NOMO-1 treated with DMSO at 0.1 percent for 48 hours (cell line): Measurements from ENCODE around the gene WSB2.
"Not testable (repeated sequence)": the region's sequence is repeated elsewhere in the genome, so short reads cannot be mapped to it uniquely, and the experiment has no call there.

Experiments used
- DNase-seq: peaks from one replicate; lab custom pipeline; 2025; ENCODE audit not compliant: unreplicated experiment; lab: John Stamatoyannopoulos, UW

Gene WSB2

GRCh38 chr12:118061011-118061872 is at the start of gene WSB2:
WSB2 (minus strand) TSS chr12:118061179; CDS start chr12:118061048, 131 bp downstream.
- peak; percentile 25 for DNase-seq

GRCh38 chr12:118109088-118109487 is 48.1 kb upstream of the WSB2 start:
- DNase-seq, result no peak

GRCh38 chr12:118107694-118108093 is 46.7 kb upstream of the WSB2 start:
- no peak for DNase-seq

- no peak for DNase-seq
Observed at GRCh38 chr12:118107011-118107410, 46.0 kb upstream of the WSB2 start.

- peak; percentile 18 for DNase-seq
Observed at GRCh38 chr12:118103601-118104382, 42.8 kb upstream of the WSB2 start, which contains the start of gene VSIG10. VSIG10 (minus strand) TSS chr12:118104011; CDS start chr12:118103671, 340 bp downstream.

GRCh38 chr12:118103201-118103600 is 42.2 kb upstream of the WSB2 start:
- DNase-seq, result peak; percentile 12

- no peak for DNase-seq
Observed at GRCh38 chr12:118102609-118103008, 41.6 kb upstream of the WSB2 start.

- DNase-seq, result no peak
Observed at GRCh38 chr12:118102070-118102469, 41.1 kb upstream of the WSB2 start.

- DNase-seq, result no peak
Observed at GRCh38 chr12:118101051-118101450, 40.1 kb upstream of the WSB2 start.

- DNase-seq, result no peak
Observed at GRCh38 chr12:118098911-118099671, 38.1 kb upstream of the WSB2 start.

GRCh38 chr12:118098401-118098800 is 37.4 kb upstream of the WSB2 start:
- no peak for DNase-seq

- DNase-seq, result no peak
Observed at GRCh38 chr12:118094039-118094438, 33.1 kb upstream of the WSB2 start.

GRCh38 chr12:118089782-118090181 is 28.8 kb upstream of the WSB2 start:
- DNase-seq, result no peak

GRCh38 chr12:118082161-118082560 is 21.2 kb upstream of the WSB2 start:
- no peak for DNase-seq

GRCh38 chr12:118081521-118081920 is 20.5 kb upstream of the WSB2 start:
- not testable (repeated sequence) for DNase-seq

GRCh38 chr12:118073768-118074167 is 12.8 kb upstream of the WSB2 start:
- DNase-seq, result no peak

GRCh38 chr12:118070650-118071049 is 9.7 kb upstream of the WSB2 start:
- DNase-seq, result no peak

- DNase-seq, result no peak
Observed at GRCh38 chr12:118068445-118068844, 7.5 kb upstream of the WSB2 start.

GRCh38 chr12:118065380-118065779 is 4.4 kb upstream of the WSB2 start:
- DNase-seq, result peak; percentile 19

- DNase-seq, result peak; percentile 27
Observed at GRCh38 chr12:118064608-118065007, 3.6 kb upstream of the WSB2 start.
